Body of pancreas (tissue), 4 donors: ENCODE measurements around the gene TBC1D22B.

Experiments
- CTCF ChIP-seq, 7 experiments: fragments of 450-650 bp in 4 of 7; fragments of 200-600 bp in 3 of 7; sonication (generic) in 3 of 7; IDR thresholded peaks; one replicate each; pipeline ENCODE4 v1.5.1; 2016 to 2019; ENCODE audit warnings: antibody characterized with exemption in 7 of 7
- POLR2A ChIP-seq, 3 donors: fragments of 450-650 bp; IDR thresholded peaks; one replicate each; pipeline ENCODE4 v1.6.1; 2016; ENCODE audit warnings: antibody characterized with exemption in 3 of 3, mild to moderate bottlenecking in 2 of 3

GRCh38 chr6:37218061-37218460 is 39.5 kb upstream of the TBC1D22B start:
- TF ChIP-seq POLR2A (IDR thresholded peaks at IDR 0.05) (no peak), CTCF (IDR thresholded peaks at IDR 0.05) (no peak)
